ENCODE data around the gene ARMC2. TPM values are rescaled to one million over a fixed set of nuclear protein-coding genes. Genes with fewer than 3 reads are reported as not detected.

ARMC2 gene
- total RNA-seq, 1 donor from 2014 or later: 4.7 TPM

DNA sequence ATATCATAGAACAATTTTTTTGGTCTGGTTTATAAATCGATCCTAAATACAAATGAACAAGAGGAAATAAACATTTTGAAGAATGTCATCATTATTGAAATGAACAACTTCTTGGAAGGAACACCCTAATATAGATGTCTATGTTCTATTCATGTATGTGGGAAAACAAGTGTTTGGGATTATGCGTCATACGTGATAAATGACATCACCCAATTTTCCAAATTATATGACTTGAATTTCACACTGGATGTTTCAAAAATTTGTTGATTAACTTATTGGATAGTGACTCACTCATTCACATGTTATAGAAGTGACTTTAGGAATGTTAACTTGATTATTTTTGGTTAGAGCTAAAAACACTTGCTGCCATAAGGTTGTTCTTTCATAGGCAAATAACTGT lies 18.6 kb downstream of the ARMC2 start:
- Histone ChIP-seq H3K27ac (ENCODE audit: low read depth, low read length) (no peak overlapping the region), H3K9me3 (ENCODE audit: control insufficient read depth in 3 of 3, low read length in 3 of 3) (no peaks in the 10 kb centered on the region), H3K4me3 (ENCODE audit: low read length in 3 of 3) (no peak overlapping the region), H3K4me1 (ENCODE audit: control insufficient read depth in 3 of 3, insufficient read depth in 3 of 3, low read length in 3 of 3) (peaks cover 0 to 3% (median 2%) of the 10 kb centered on the region in 3 donors), H3K27me3 (ENCODE audit: control insufficient read depth in 3 of 3, insufficient read depth in 3 of 3, low read length in 3 of 3) (no peaks in the 10 kb centered on the region), H3K9ac (ENCODE audit: low read depth in 1 of 3, low read length in 3 of 3) (no peak overlapping the region), H3K36me3 (ENCODE audit: control insufficient read depth in 3 of 3, insufficient read depth in 3 of 3, low read length in 3 of 3) (peaks cover 0 to 4% (median 2%) of the 10 kb centered on the region in 3 donors)

DNA sequence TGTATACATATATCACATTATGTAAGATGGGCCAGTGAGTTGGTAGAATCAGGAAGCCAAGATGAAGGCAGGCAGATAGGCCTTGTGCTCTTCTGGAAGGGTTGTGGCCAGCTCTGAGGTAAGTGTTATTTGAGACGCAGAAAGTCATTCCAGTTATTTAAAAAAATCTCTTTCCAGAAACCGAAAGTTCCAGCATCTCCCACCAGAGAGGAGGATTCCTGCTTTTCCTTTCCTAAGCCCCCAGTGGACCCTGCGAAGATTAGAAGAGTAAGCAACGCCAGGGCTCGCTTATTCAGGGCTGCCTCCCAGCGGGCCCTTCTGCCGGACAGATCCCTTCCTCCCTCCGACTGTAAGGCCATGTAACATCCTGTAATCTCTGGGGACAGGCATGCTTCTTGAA lies 20.4 kb downstream of the ARMC2 start:
- no peaks in the 10 kb centered on the region for H3K9me3 ChIP-seq (ENCODE audit: control insufficient read depth in 3 of 3, low read length in 3 of 3)
- H3K9ac ChIP-seq (ENCODE audit: low read depth in 1 of 3, low read length in 3 of 3): no peak overlapping the region
- peaks cover 2 to 13% (median 8%) of the 10 kb centered on the region in 3 donors for H3K4me1 ChIP-seq (ENCODE audit: control insufficient read depth in 3 of 3, insufficient read depth in 3 of 3, low read length in 3 of 3)
- peak overlapping the region; percentile 2 for H3K27ac ChIP-seq (ENCODE audit: low read depth, low read length)
- H3K36me3 ChIP-seq (ENCODE audit: control insufficient read depth in 3 of 3, insufficient read depth in 3 of 3, low read length in 3 of 3): peaks cover 0 to 2% (median 2%) of the 10 kb centered on the region in 3 donors
- no peaks in the 10 kb centered on the region for H3K27me3 ChIP-seq (ENCODE audit: control insufficient read depth in 3 of 3, insufficient read depth in 3 of 3, low read length in 3 of 3)
- no peak overlapping the region for H3K4me3 ChIP-seq (ENCODE audit: low read length in 3 of 3)

DNA sequence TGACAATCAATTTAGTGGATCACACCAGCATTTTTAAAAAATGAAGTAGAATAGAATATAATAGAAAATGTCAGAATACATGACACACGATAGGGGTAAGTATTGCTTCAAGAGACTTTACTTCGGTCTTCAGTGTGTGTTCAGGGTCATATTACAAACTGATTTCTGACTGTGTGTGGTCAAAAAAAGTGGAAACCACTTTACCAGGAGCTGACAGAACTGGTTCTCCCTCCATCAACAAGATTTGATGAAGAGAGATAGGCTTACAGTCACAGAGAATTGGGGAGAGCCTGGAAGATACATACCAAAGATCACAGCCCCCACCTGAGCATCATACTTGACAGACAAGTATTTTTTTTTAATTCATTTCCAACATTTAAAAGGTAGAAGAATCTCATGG lies 21.7 kb downstream of the ARMC2 start:
- no peak overlapping the region for H3K27ac ChIP-seq (ENCODE audit: low read depth, low read length)
- peaks cover 2 to 18% (median 8%) of the 10 kb centered on the region in 3 donors for H3K4me1 ChIP-seq (ENCODE audit: control insufficient read depth in 3 of 3, insufficient read depth in 3 of 3, low read length in 3 of 3)
- H3K4me3 ChIP-seq (ENCODE audit: low read length in 3 of 3): no peak overlapping the region

DNA sequence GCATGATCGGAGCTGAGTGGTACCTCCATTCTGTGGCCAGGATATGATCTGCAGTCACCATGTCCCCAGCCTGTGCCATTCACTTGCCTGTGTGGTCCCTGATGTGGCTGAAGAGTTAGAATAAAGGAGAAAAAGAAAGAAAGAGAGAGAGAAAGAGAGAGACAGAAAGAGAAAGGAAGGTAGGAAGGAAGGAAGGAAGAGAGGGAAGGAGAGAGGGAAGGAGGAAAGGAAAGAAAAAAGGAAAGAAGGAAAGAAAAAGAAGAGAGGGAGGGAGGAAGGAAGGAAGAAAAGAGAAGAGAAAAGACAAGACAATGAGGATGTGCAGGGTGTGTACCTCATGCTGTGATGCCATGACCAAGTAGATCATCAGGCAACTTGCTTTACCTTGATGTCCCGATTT lies 22.1 kb downstream of the ARMC2 start:
- Histone ChIP-seq H3K36me3 (ENCODE audit: control insufficient read depth in 3 of 3, insufficient read depth in 3 of 3, low read length in 3 of 3) (peaks cover 0 to 2% (median 2%) of the 10 kb centered on the region in 3 donors), H3K9ac (ENCODE audit: low read depth in 1 of 3, low read length in 3 of 3) (no peak overlapping the region), H3K27ac (ENCODE audit: low read depth, low read length) (no peak overlapping the region), H3K4me1 (ENCODE audit: control insufficient read depth in 3 of 3, insufficient read depth in 3 of 3, low read length in 3 of 3) (peaks cover 2 to 18% (median 12%) of the 10 kb centered on the region in 3 donors), H3K4me3 (ENCODE audit: low read length in 3 of 3) (no peak overlapping the region), H3K27me3 (ENCODE audit: control insufficient read depth in 3 of 3, insufficient read depth in 3 of 3, low read length in 3 of 3) (no peaks in the 10 kb centered on the region), H3K9me3 (ENCODE audit: control insufficient read depth in 3 of 3, low read length in 3 of 3) (no peaks in the 10 kb centered on the region)

More for the DNA sequence above, 21.7 kb downstream of the ARMC2 start:
- no peaks in the 10 kb centered on the region for H3K9me3 ChIP-seq (ENCODE audit: control insufficient read depth in 3 of 3, low read length in 3 of 3)
- no peaks in the 10 kb centered on the region for H3K27me3 ChIP-seq (ENCODE audit: control insufficient read depth in 3 of 3, insufficient read depth in 3 of 3, low read length in 3 of 3)
- H3K36me3 ChIP-seq (ENCODE audit: control insufficient read depth in 3 of 3, insufficient read depth in 3 of 3, low read length in 3 of 3): peaks cover 0 to 2% (median 2%) of the 10 kb centered on the region in 3 donors
- H3K9ac ChIP-seq (ENCODE audit: low read depth in 1 of 3, low read length in 3 of 3): no peak overlapping the region

DNA sequence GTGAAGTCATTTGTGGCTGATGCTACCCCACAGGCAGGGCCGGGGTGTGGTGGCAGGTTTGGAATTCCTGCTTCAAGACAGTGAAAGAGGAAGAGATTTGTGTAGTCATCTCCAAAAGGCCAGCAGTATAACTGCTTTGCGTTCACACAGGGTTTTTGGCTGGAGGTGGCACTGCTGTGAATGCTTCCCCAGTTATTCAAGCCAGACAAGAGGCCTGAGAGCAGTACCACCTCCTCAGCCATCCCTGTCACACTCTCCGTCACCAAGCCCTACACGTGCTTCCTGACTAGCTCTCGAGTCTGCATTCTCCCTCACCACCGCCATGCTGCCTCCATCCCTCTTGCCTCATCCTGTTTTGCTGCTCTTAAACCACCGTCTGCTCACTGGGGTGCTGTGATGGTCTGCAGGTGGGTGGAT lies 23.9 kb downstream of the ARMC2 start:
- Histone ChIP-seq H3K9ac (ENCODE audit: low read depth in 1 of 3, low read length in 3 of 3) (no peak overlapping the region), H3K27ac (ENCODE audit: low read depth, low read length) (peak overlapping the region; percentile 56), H3K9me3 (ENCODE audit: control insufficient read depth in 3 of 3, low read length in 3 of 3) (no peaks in the 10 kb centered on the region), H3K4me3 (ENCODE audit: low read length in 3 of 3) (no peak overlapping the region), H3K27me3 (ENCODE audit: control insufficient read depth in 3 of 3, insufficient read depth in 3 of 3, low read length in 3 of 3) (no peaks in the 10 kb centered on the region), H3K4me1 (ENCODE audit: control insufficient read depth in 3 of 3, insufficient read depth in 3 of 3, low read length in 3 of 3) (peaks cover 2 to 23% (median 17%) of the 10 kb centered on the region in 3 donors), H3K36me3 (ENCODE audit: control insufficient read depth in 3 of 3, insufficient read depth in 3 of 3, low read length in 3 of 3) (peaks cover 0 to 2% (median 2%) of the 10 kb centered on the region in 3 donors)

DNA sequence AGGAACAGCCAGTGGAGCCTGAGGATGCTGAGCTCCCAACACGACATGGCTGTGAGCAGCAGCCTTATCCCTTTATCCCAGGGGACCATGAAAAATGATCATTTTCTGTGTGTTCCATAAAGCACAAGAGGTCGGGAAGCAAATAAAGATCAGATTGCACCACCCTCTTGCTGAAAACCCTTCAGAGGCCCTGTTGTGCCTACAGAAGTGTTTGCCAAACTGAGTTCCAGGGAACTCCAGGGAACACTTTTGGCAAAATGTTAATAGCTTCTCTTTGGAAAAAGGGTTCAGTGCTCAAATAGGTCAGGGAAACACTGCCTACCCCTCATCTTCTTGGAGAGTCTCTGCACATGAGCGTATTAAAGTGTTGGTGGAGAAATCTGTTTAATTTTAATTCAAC lies 24.4 kb downstream of the ARMC2 start:
- Histone ChIP-seq H3K9ac (ENCODE audit: low read depth in 1 of 3, low read length in 3 of 3) (no peak overlapping the region), H3K27ac (ENCODE audit: low read depth, low read length) (peak overlapping the region; percentile 56), H3K4me1 (ENCODE audit: control insufficient read depth in 3 of 3, insufficient read depth in 3 of 3, low read length in 3 of 3) (peaks cover 6 to 27% (median 21%) of the 10 kb centered on the region in 3 donors), H3K36me3 (ENCODE audit: control insufficient read depth in 3 of 3, insufficient read depth in 3 of 3, low read length in 3 of 3) (peaks cover 0 to 2% (median 2%) of the 10 kb centered on the region in 3 donors), H3K9me3 (ENCODE audit: control insufficient read depth in 3 of 3, low read length in 3 of 3) (no peaks in the 10 kb centered on the region), H3K27me3 (ENCODE audit: control insufficient read depth in 3 of 3, insufficient read depth in 3 of 3, low read length in 3 of 3) (no peaks in the 10 kb centered on the region), H3K4me3 (ENCODE audit: low read length in 3 of 3) (no peak overlapping the region)

DNA sequence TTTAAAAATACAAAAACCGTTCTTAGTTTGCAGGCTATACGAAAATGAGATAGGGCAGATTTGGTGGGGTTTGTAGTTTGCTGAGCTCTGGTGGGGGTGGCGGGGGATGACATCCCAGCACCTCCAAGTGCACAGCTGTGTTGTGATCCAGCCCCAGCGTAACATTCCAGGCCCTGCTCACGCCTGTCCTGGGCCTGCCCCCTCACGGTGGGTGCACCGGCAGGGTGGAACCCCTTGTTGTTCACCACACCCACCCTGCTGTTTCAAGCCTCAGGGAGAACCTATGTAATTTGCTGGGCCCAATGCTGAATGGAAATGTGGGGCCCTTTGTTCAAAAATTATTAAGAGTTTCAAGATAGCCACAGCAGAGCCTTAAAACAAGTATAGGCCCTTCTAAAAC lies 25.0 kb downstream of the ARMC2 start:
- Histone ChIP-seq H3K9ac (ENCODE audit: low read depth in 1 of 3, low read length in 3 of 3) (no peak overlapping the region), H3K9me3 (ENCODE audit: control insufficient read depth in 3 of 3, low read length in 3 of 3) (no peaks in the 10 kb centered on the region), H3K4me3 (ENCODE audit: low read length in 3 of 3) (no peak overlapping the region), H3K27me3 (ENCODE audit: control insufficient read depth in 3 of 3, insufficient read depth in 3 of 3, low read length in 3 of 3) (no peaks in the 10 kb centered on the region), H3K4me1 (ENCODE audit: control insufficient read depth in 3 of 3, insufficient read depth in 3 of 3, low read length in 3 of 3) (peaks cover 11 to 34% (median 22%) of the 10 kb centered on the region in 3 donors), H3K36me3 (ENCODE audit: control insufficient read depth in 3 of 3, insufficient read depth in 3 of 3, low read length in 3 of 3) (peaks cover 0 to 2% (median 2%) of the 10 kb centered on the region in 3 donors), H3K27ac (ENCODE audit: low read depth, low read length) (peak overlapping the region; percentile 81)

DNA sequence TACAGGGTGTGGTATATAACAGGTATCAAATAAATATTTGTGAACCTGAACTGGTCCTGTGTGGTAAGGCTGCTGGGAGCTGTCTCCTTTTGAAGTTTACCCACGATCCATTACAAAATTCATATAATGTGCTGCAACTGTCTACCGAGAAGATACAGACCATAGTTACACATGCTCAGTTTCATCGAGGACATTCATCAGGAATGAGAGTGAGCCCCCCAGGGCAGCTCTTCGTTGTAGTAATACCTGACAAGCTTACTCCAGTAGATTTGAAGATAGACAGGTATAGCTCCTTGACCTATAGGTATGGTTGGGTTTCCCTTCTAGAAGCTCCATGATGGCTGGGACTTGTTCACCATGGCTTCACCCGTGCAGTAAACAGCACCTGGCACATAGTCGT lies 25.7 kb downstream of the ARMC2 start:
- Histone ChIP-seq H3K27me3 (ENCODE audit: control insufficient read depth in 3 of 3, insufficient read depth in 3 of 3, low read length in 3 of 3) (no peaks in the 10 kb centered on the region), H3K4me1 (ENCODE audit: control insufficient read depth in 3 of 3, insufficient read depth in 3 of 3, low read length in 3 of 3) (peaks cover 11 to 35% (median 22%) of the 10 kb centered on the region in 3 donors), H3K9ac (ENCODE audit: low read depth in 1 of 3, low read length in 3 of 3) (no peak overlapping the region), H3K9me3 (ENCODE audit: control insufficient read depth in 3 of 3, low read length in 3 of 3) (no peaks in the 10 kb centered on the region), H3K4me3 (ENCODE audit: low read length in 3 of 3) (no peak overlapping the region), H3K36me3 (ENCODE audit: control insufficient read depth in 3 of 3, insufficient read depth in 3 of 3, low read length in 3 of 3) (peaks cover 0 to 2% (median 2%) of the 10 kb centered on the region in 3 donors), H3K27ac (ENCODE audit: low read depth, low read length) (peak overlapping the region; percentile 81)

DNA sequence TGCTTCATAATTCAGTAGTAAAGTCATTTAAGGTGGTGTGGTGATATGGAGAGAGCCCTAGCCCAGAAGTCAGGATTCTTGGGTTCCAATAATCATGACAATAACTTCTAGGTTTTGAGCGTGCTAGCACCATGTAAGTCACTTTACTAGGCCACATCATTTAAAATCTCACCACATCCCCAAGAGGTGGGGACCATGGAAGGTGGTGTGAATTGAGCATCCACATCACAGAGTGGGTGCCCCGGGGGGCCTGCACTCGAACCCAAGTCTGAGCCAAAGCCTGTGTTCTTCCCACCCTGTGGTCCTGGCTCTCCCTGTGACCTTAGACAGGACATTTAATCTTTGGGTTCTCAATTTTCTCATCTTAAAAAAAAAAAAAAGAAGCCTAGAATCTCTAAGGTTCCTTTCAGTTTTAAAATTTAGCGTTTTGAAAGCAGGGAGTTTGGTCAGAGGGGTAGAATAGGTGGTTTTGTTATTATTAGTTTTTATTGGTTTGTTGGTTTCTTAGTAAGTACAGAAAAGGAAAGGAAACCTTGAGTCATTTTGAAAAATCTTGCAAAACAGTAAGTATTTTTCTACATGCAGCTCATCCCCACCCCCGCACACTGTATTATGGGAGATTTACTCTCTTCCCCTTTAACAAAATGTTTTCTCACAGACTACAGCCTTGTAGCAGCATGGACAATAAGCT lies 26.4 kb downstream of the ARMC2 start:
- Histone ChIP-seq H3K4me3 (ENCODE audit: low read length in 3 of 3) (no peak overlapping the region), H3K4me1 (ENCODE audit: control insufficient read depth in 3 of 3, insufficient read depth in 3 of 3, low read length in 3 of 3) (peaks cover 11 to 35% (median 22%) of the 10 kb centered on the region in 3 donors), H3K9ac (ENCODE audit: low read depth in 1 of 3, low read length in 3 of 3) (no peak overlapping the region), H3K27ac (ENCODE audit: low read depth, low read length) (peak overlapping the region; percentile 81), H3K9me3 (ENCODE audit: control insufficient read depth in 3 of 3, low read length in 3 of 3) (no peaks in the 10 kb centered on the region), H3K27me3 (ENCODE audit: control insufficient read depth in 3 of 3, insufficient read depth in 3 of 3, low read length in 3 of 3) (no peaks in the 10 kb centered on the region), H3K36me3 (ENCODE audit: control insufficient read depth in 3 of 3, insufficient read depth in 3 of 3, low read length in 3 of 3) (peaks cover 0 to 2% (median 2%) of the 10 kb centered on the region in 3 donors)

DNA sequence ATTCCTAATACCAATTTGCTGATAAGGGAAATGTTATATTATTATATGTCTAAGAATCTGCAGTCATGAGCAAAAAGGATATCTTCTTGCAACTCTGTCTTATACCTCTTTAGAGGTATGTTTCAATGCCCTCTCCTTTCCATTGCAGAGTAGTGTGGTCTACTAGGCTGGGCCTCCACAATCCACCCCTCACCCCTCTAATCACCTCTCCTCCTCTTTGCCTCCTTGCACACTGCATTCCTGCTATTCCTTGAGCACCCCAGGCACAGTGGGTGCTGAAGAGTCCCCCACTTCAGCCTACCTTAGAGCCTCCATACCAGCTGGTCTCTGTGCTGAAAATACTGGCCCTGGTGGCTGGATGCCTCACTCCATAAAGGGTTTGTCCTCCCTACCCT lies 26.9 kb downstream of the ARMC2 start:
- Histone ChIP-seq H3K27me3 (ENCODE audit: control insufficient read depth in 3 of 3, insufficient read depth in 3 of 3, low read length in 3 of 3) (no peaks in the 10 kb centered on the region), H3K27ac (ENCODE audit: low read depth, low read length) (peak overlapping the region; percentile 53), H3K9ac (ENCODE audit: low read depth in 1 of 3, low read length in 3 of 3) (no peak overlapping the region), H3K9me3 (ENCODE audit: control insufficient read depth in 3 of 3, low read length in 3 of 3) (no peaks in the 10 kb centered on the region), H3K4me3 (ENCODE audit: low read length in 3 of 3) (no peak overlapping the region), H3K36me3 (ENCODE audit: control insufficient read depth in 3 of 3, insufficient read depth in 3 of 3, low read length in 3 of 3) (peaks cover 0 to 2% (median 2%) of the 10 kb centered on the region in 3 donors), H3K4me1 (ENCODE audit: control insufficient read depth in 3 of 3, insufficient read depth in 3 of 3, low read length in 3 of 3) (peaks cover 11 to 35% (median 22%) of the 10 kb centered on the region in 3 donors)

Data from skeletal muscle tissue (tissue), 4 donors.